Ureter (tissue), 1 donor: ENCODE measurements around the gene MAP2K3. TPM values are rescaled to one million over a fixed set of nuclear protein-coding genes. Genes with fewer than 3 reads are reported as not detected.
"Not testable (repeated sequence)": the region's sequence is repeated elsewhere in the genome, so short reads cannot be mapped to it uniquely, and the experiment has no call there.

Source experiments
- DNase-seq: peaks from one replicate; pipeline ENCODE4 v3.0.0-alpha.2; 2020; ENCODE audit warnings: low spot score
- total RNA-seq: library from RNA; stranded (reverse); gene quantifications from one replicate; pipeline ENCODE4 v1.2.4, GENCODE V29; 2023
- donor health status: DM: yes; HTN: yes; CAD: no.

Gene MAP2K3
- total RNA-seq, 1 donor from 2014 or later, result 55.2 TPM

- not testable (repeated sequence) for DNase-seq
Measured at GRCh38 chr17:21310061-21310765, 25.7 kb downstream of the MAP2K3 start.

GRCh38 chr17:21310766-21311602 lies 26.5 kb downstream of the MAP2K3 start:
- DNase-seq, result peak; percentile 47

GRCh38 chr17:21313320-21313719 lies 28.8 kb downstream of the MAP2K3 start:
- no peak for DNase-seq

GRCh38 chr17:21313761-21314160 lies 29.2 kb downstream of the MAP2K3 start:
- not testable (repeated sequence) for DNase-seq

DNA sequence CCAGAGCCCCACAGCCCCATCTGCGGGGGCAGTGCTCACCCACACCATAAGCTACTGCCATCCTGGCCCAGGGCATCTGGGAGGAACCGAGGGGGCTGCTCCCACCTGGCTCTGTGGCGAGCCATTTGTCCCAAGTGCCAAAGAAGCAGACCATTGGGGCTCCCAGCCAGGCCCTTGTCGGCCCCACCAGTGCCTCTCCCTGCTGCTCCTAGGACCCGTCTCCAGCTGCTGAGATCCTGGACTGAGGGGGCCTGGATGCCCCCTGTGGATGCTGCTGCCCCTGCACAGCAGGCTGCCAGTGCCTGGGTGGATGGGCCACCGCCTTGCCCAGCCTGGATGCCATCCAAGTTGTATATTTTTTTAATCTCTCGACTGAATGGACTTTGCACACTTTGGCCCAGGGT lies 29.8 kb downstream of the MAP2K3 start:
- DNase-seq, result peak; percentile 41

- peak; percentile 37 for DNase-seq
Measured at GRCh38 chr17:21314701-21315111, 30.2 kb downstream of the MAP2K3 start.

GRCh38 chr17:21315246-21316000 lies 30.9 kb downstream of the MAP2K3 start:
- DNase-seq, result not testable (repeated sequence)

GRCh38 chr17:21316212-21316886 lies 31.8 kb downstream of the MAP2K3 start:
- not testable (repeated sequence) for DNase-seq

GRCh38 chr17:21316887-21317500 lies 32.5 kb downstream of the MAP2K3 start:
- DNase-seq, result not testable (repeated sequence)

- DNase-seq, result not testable (repeated sequence)
Measured at GRCh38 chr17:21317821-21318220, 33.3 kb downstream of the MAP2K3 start.

DNA sequence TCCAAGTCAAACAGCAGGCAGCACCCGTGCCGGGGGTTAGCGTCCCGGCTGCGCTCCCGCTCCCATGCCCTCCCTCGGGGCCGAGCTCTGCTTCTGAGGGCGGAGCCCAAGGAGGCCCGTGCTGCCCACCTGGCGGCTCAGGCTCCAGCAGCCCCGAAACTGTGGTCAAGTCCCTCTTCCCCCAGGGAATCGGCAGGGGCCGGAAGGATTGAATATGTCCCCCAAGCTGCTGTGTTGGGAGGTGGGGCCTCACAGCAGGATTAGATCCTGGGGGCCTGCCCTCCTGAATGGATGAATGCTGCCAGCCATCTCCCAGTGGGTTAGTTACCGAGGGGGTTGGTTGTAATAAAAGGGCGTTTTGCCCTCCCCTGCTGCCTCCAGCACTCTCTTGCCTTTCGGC lies 33.9 kb downstream of the MAP2K3 start:
- DNase-seq, result no peak

- not testable (repeated sequence) for DNase-seq
Measured at GRCh38 chr17:21318856-21319255, 34.3 kb downstream of the MAP2K3 start.

DNA sequence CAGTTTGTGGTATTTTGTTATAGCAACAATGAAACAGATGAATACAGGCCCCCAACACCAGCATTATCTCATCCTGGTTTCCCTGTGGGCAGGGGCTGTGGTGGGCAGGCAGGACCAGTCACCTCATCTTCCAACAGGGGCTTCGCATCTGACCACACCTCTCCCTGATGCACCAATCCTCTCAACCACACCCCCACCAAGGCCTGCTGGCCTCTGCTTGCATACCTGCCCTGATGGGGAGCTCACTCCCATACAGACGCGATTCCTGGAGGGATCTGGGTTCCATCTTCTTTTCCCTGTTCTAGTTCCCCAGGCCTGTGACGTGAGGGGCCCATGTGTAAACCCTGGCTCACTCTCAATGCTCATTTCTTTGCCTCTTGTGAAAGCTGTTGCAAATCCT lies 34.7 kb downstream of the MAP2K3 start:
- not testable (repeated sequence) for DNase-seq

DNA sequence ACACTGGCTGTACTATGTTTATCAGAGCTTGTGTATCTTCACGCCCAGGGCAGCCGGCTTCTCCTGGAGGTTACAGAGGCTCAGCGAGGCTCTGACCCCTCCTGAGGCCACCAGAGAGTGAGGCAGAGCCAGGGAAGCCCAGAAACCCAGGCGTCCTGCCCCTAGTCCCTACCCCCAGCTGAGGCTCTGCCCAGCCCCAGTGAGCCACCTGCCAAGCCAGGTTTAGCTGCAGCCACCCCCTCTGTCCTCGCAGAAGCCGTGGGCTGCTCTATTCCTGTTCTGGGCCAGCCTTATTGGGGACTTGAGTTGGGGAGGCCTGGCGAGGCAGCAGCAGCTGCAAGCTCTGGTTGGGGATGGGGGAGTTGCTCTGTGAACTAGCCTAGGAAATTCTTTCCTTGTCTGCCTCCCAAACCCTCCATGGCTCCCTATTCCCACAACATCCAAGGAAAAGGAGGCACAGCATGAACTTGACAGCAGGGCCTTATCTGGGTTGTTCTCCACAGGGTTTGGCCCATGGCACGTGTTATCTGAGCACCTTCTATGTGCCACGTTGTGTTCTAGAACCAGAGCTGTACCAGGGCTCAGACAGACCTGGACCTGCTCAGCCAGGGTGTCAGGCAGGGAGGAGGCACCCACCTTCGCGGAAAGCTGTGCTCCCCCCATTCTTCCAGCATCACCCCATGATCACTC lies 35.3 kb downstream of the MAP2K3 start:
- not testable (repeated sequence) for DNase-seq

- DNase-seq, result not testable (repeated sequence)
Measured at GRCh38 chr17:21320430-21320829, 35.9 kb downstream of the MAP2K3 start.

DNA sequence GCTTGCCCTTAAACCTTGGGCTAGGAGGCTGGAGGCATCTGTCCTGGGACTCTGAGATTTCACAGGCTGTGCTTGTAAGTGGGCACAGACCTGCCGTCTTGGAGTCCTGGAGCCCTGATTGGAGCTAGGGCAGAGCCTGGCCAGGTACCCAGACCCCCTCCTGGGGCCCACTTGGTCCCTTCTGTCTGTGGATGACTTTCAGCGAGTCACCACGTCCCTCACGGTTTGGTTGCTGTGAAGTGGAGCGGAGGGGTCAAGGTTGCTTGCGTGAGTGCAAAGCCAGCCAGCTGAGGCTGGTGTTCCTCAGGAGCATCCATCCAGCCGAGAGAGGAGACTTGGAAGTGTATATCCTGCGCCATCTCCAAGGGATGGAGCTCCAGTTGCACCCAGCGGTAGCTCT lies 36.5 kb downstream of the MAP2K3 start:
- not testable (repeated sequence) for DNase-seq

GRCh38 chr17:21321744-21322191 lies 37.3 kb downstream of the MAP2K3 start:
- DNase-seq, result not testable (repeated sequence)

DNA sequence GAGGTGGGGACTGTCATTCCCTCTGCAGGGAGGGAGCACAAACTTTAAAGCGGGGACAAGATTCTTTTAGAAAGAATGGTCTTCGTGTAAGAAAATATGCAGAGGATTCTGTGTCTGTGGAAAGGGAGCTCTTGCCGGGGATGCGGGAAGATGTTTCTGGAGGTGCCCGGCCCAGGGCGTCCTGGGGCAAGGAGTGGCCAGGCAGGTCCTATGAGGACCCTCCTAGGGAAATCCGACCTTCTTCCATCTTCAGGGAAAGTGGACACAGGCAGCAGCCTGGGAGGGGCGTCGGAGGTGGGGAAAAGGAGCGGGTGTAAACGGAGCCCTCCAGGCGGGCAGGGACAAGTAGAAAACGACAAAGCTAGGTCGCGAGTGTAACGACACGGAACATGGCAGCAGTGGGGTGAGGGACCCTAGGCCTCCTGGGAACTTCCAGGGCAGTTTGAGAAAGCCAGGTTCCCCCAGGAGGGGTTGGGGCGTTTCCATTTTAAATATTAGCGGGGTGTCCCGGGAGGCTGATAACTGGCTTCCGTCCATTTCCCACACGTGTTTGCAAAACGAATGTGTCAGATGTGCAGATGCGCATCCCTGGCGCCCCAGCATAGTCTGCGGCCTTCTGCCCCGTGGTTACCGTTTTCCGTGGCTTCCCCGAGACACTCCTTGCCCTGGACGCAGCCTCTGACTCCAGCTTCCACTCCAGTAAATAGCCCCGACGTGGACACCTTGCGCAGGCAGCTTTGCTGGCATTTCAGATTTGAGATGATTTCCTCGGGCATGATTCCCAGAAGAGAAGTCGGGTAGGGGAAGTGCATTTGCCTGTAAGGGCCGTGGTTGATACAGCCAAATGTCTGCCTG lies 39.0 kb downstream of the MAP2K3 start:
- not testable (repeated sequence) for DNase-seq

- not testable (repeated sequence) for DNase-seq
Measured at GRCh38 chr17:21324741-21325140, 40.2 kb downstream of the MAP2K3 start.
